ENCODE data around the gene MAST3.

- TF ChIP-seq CTCF (tag by site-specific recombination; IDR thresholded peaks at IDR 0.05) = no peak
- no peak for TF ChIP-seq YY1 (tag by site-specific recombination; IDR thresholded peaks at IDR 0.05)
- TF ChIP-seq ZBTB49 (tag by site-specific recombination; IDR thresholded peaks at IDR 0.05; ENCODE audit: low read depth) = no peak
Observed at GRCh38 chr19:18197941-18198340, 100.4 kb downstream of the MAST3 start.

Data from HEK293 (cell line).